Activated CD8-positive, alpha-beta memory T cell treated with anti-CD3 and anti-CD28 coated beads, Interleukin-2, amount 50 U/mL, for 24 hours (primary cell): ENCODE data around the gene TRMT10A.
"Not testable (repeated sequence)": the region's sequence is repeated elsewhere in the genome, so short reads cannot be mapped to it uniquely, and the experiment has no call there.

Experiments
- DNase-seq: peaks from one replicate; pipeline ENCODE4 v3.0.0-alpha.2; 2020; ENCODE audit errors: extremely low read depth

The TRMT10A gene

DNA sequence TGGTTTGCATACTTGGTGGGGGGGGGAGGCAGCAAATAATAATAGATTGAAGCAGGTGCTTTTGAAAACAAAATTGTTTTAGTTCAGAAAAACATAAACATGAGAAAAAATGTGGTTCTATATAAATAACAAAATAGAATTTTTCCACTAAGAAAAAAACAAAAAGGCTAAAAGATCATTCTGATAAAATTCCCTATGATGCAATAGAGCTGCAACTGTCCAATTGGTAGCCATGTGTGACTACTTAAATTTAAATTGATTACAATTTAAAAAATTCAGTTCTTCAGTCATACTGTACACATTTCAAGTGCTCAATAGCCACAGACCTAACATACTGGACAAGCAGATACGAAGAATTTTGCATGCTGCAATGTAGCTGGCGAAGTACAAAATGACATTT is 11.0 kb downstream of the TRMT10A start:
- DNase-seq = no peak

DNA sequence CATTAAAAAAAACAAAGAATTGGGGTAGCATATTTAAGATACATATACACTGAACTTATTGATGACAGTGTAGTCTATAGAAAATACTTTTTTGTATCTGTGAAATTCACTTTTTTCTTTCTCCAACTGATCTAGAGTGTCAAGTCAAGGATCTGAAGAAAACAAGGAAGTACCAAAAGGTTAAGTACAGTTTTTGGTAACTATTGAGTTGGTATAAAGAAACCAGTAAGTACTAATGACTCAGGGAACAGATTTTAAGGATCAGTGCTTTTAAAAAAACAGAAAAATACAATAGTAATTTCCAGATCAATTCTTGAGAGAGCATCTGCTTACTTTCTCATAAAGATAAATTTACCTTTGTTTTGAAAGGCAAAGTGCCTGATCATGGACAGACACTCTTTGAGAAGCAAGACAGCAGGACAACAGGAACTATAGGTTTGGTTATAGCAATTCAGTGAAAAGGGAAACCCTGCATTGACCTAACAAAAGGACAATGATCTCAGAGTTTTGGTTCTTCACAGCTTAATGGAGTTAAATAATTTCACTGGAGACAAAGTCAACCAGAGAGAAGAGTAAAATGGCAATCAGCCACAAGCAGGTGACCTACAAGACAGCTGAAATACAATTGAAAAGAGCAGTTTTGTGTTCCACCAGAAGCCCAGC is 23.4 kb downstream of the TRMT10A start:
- DNase-seq = no peak

DNA sequence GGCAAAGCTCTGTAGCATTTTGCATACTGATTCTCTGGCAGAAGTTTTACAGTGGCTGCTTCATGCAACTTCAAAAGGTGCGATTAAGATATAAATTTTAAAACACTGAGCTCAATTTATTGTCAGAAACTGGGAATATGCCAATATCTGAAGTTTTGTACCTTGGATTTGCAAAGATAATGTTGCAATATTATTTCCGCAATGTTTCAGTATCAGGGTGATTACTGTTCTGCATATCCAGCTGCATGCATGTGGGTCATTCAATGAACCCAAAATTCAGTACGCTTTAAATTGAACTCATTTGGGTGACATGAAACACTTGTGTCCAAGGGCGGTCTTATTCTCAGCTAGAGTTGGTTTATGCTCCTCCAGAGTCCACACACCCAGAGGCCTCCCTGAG is 26.2 kb downstream of the TRMT10A start:
- no peak for DNase-seq

DNA sequence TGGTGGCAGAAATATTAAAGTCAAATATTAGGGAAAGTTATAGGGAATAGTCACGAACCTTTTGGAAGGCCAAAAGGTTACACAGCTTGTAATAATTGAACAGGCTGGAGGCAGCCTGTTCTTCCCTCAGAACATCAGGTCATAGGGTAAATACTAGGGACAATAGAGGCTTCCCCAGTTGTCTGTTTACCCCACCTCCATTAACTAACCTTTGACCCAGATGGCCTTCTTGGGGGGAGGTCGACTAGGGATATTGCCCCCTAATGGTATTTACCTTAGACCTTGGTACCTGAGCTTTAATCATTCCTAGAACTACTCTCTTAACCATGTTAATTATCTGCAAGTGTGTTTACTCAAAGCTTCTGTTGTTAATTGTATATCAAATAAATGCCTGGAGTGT is 27.0 kb downstream of the TRMT10A start:
- DNase-seq = no peak

DNA sequence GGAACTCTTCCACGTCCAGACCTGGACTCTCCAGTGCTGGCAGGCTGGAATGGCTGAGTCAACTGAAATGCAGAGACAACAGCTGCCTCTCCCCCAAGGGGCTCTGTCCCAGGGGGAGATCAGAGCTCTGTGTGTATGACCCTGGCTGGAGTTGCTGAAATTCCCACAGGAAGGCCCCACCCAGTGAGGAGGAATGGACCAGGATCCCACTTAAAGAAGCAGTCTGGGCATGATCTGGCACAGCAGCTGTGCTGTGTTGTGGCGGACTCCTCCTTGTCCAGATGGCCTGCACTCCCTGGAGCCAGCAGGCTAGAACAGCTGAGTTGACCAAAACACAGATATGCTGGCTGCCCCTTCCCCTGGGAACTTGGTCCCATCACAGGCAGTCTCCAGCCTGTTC is 27.6 kb downstream of the TRMT10A start:
- no peak for DNase-seq

DNA sequence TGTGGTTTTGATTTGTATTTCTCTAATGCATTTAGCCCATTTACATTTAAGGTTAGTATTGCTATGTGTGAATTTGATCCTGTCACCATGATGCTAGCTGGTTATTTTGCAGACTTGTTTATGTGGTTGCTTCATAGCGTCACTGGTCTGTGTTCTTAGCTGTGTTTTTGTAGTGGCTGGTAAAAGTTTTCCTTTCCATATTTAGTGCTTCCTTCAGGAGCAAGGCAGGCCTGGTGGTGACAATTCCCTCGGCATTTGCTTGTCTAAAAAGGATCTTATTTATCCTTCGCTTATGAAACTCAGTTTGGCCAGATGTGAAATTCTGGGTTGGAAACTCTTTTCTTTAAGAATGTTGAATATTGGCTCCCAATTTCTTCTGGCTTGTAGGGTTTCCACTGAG is 29.1 kb downstream of the TRMT10A start:
- not testable (repeated sequence) for DNase-seq

DNA sequence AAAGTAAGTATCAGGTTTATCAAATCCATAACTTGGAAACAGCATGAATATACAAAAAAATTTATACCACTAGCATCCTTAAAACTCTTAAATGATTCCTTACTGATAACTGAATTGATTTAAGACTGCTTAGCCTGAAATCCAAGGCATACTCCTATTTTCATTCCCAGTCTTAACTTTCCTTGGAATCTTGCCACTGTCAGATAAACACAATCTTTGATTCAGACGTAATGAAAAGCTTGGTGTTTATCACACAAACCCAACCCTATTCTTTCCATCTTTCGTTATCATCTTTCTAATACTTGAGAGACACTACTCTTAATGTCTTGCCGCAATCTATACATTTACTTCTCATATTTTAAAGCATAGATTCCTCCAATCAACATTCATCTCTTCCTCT is 33.9 kb downstream of the TRMT10A start:
- DNase-seq = no peak

DNA sequence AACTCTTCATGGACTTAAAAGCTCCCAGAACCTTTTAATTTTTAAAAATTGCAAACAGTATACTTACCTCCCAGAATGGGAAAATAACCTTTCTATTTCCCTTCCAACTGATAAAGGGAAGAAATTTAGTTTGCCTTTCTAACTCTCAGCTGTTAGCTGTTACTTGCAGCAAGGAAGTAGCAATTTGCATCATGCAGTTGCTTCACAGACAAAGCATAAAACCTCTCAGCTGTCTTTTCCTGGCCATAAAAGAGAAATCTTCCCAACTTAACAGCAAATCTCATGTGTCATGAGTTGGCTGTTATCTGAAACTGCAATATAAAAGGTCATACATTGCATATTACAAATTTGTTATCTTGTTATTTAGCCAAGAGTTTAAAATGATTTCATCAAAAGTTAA is 34.6 kb downstream of the TRMT10A start:
- no peak for DNase-seq

DNA sequence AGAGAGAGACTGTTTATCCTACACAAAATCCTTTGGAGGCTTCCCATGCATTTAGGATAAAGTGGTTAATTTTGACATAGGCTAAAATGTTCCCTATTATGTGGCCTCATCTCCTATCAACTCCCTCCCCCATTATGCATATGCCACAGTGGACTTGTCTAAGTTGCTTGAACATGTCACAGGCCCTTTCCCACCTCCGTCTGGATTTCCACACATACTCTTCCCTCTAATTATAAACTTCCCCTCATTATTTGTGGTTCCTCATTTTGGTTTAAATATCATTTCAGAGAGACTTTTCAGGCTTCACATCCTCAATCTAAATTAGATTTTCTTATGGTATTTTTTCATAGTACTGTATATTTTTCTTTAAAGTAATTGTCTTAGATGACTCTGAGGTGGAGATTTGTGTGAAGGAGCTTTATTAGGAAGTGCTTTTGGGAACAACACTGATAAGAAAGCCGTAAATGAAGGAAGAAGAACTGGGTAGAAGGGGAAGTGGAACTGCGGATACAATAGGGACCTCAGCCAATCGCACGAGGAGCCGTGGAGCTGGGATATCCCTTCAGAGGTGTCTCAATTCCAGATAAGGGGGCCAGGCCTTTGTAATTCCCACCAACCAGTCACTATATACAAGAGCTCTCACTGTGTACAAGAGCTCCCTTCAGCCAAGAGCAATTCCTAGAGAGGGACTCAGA is 45.1 kb downstream of the TRMT10A start:
- DNase-seq = no peak

DNA sequence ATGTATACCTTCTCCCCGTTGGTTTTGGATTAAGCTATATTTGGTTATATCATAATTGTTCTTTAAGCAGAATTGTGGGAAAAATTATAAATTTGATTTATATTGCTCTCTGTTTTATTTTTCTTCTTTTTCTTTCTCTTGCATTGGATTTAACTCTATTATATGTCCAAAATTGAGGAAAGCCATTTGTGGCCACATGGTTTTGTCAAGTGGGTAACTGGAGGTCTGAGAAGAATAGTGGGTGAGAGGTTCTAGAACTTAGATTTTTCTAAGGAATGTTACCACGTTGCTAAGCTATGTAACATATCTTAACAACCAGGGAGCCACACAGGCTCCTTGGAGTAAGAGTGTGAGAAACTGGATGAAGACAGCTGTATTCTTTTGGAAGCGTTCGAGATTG is 53.1 kb downstream of the TRMT10A start, which contains the start of gene C4orf17:
C4orf17 (plus strand) TSS at position 301 of the 400 bp plus-strand sequence. CDS start 2,061 bp downstream, outside the sequence.
- no peak for DNase-seq

DNA sequence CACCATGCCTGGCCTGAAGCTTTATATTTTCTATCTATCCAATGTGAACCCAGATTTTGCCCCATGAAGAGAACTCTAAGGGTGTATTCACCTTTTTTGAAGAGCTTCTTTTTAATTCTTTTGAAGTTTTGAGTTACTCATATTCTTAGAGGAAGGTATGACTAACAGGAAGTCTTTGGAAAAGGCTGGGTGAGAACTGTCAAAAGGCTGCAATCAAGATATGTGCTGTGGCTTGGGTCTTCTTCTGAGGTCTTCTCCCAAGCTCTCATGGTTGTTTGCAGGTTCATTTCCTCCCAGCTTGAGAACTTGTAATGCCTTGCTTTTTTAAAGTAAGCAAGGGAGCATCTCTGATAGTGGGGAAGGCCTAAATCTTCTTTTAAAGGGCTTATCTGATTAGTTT is 56.1 kb downstream of the TRMT10A start:
- no peak for DNase-seq

DNA sequence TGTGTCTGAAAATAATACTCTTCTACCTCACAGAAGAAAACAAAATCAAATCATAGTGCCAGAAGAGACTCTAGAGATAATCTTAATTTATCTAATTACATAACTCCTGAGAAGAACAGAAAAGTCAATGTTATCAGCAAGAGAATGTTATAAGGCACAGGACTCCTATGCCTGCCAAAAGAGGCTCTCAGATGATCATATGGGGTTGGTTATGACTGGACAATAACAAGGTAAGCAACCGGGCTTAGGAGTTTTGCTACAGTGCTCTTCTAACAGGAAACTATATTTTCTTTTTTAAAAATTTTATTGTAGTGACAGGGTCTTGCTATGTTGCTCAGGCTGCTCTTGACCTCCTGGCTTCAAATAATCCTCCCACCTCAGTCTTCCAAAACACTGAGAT is 56.5 kb downstream of the TRMT10A start:
- DNase-seq = no peak

DNA sequence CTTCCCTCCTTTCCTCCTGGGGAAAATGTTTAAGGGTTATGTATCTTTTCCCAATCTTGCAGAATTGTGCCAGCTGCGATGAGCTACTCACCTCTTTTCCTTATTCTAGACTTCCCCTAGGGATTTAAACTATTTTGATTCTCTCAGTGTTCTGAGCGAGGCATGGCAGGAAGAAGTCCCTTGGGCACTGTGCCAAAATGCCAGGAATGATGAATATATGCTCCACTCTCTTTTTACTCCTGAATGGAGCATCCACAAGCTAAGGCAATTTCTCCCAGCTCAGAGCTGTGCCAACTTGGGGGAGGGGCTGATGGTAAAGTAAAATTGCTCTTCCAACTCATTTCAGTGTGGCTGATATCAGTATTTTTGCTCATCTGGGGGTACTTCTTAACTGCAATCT is 57.1 kb downstream of the TRMT10A start:
- DNase-seq = no peak

DNA sequence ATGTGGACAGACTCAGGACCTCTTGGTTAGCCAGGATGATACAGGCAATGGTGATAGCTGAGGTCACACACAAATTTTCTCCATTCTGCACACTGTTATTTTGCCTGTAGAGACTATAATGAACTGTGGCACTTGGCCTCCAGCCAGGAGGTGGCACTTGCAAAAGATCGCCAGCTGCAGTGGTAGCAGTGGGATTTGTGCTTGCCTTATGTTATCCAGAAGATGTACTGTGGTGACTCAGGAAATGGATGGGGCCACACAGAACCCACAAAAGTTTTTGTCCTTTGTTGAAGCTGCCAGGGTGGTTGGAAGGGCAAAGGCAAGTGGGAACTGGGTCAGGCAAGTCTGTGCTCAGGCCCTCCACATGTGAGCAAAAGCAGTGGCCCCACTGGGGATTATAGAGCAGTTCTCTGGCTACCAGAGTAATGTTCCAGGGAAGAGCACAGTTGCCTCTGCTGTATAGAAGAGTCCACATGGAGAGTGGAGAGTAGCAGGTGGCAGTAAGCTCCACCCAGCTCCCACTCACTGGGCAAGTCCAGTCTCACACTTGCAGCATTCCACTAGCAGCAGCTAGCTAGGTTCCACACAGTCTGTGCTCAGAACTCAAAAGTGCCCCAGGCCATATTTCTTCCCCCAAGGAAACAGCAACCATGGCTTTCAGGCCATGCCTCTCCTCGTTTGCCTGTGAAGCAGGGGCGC is 58.9 kb downstream of the TRMT10A start:
- no peak for DNase-seq
